ENCODE data around the gene GNB1. TPM values are rescaled to one million over a fixed set of nuclear protein-coding genes. Genes with fewer than 3 reads are reported as not detected.

Gene GNB1
- total and polyA plus RNA-seq, 9 of the 15 experiments (the other 6 are each of a cell fraction or from before 2014, with no cell fraction given), result 34.3 to 388 (median 114) TPM

DNA sequence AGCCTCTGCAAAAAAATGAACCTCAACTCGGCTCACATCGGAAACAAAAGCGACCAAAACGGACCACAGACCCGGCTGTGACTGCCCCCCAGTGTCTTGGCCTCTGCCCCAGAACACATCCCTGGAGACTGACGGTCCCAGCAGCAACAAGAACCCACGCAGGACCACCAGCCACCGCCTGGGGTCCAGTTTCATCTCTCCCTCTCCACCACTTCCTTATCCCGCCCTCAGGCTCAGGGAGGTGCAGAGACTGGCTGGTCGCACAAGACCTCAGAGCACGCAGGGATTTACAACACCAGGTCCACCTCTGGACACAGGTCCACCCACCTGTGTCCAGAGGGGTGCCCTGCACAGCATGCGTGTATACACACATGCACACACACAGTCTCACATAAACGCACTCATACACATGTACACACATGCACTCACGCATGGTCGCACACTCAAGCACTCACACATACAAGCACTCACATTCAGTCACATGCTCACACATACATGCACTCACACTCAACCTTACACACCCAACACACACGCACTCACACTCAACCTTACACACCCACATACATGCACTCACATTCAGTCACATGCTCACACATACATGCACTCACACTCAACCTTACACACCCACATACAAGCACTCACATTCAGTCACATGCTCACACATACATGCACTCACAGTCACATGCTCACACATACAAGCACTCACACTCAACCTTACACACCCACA, 46.8 kb upstream of the GNB1 start:
- ChIA-PET POLR2A (no interaction called here), CTCF (ENCODE audit: low intra/inter-chr PET ratio) (no interaction called here)
- Histone ChIP-seq H3K4me3 (no peak overlapping the region), H4K20me1 (replicated peaks; ENCODE audit: control insufficient read depth, insufficient read depth, low read length) (peaks cover 3% of the 10 kb centered on the region; the same call in 1 of the 2 replicates), H3K27ac (ENCODE audit: extremely low read depth, low read depth, low read length) (no peak overlapping the region), H3K9ac (ENCODE audit: insufficient read depth in 1 of 2, low read depth in 2 of 2, low read length in 2 of 2) (no peak overlapping the region), H3K9me1 (ENCODE audit: control insufficient read depth, insufficient read depth, low read length) (no peaks in the 10 kb centered on the region), H3K36me3 (ENCODE audit: control insufficient read depth, insufficient read depth, low read length) (no peaks in the 10 kb centered on the region), H2AFZ (ENCODE audit: low read depth, low read length) (no peak overlapping the region), H3K4me2 (ENCODE audit: insufficient read depth, low read length) (no peak overlapping the region), H3K4me1 (replicated peaks in 1 of 2; ENCODE audit: control insufficient read depth in 2 of 2, insufficient read depth in 2 of 2, low read length in 2 of 2) (peaks cover 0 to 23% of the 10 kb centered on the region in 2 experiments; a peak in 1 of 5 replicates), H3K27me3 (ENCODE audit: control insufficient read depth in 2 of 2, insufficient read depth in 2 of 2, low read length in 2 of 2) (peaks cover 38 to 78% of the 10 kb centered on the region in 2 experiments), H3K79me2 (ENCODE audit: control insufficient read depth, insufficient read depth, low read length) (no peaks in the 10 kb centered on the region), H3K9me3 (replicated peaks; ENCODE audit: control insufficient read depth, insufficient read depth, low read depth, low read length) (peaks cover 9% of the 10 kb centered on the region; the same call in 1 of the 2 replicates)
- no peak for ATAC-seq
- in situ Hi-C loops (cut with MboI), result no loop called here
- intact Hi-C loops (cut with micrococcal nuclease), result no loop called here
- TF ChIP-seq HCFC1 (IDR thresholded peaks at IDR 0.05; ENCODE audit: low read depth, low read length) (no peak), ZNF41 (CRISPR knock-in tag; conservative IDR thresholded peaks at IDR 0.05) (no peak), CHD2 (IDR thresholded peaks at IDR 0.05; ENCODE audit: low read depth, low read length) (no peak), RBM34 (IDR thresholded peaks at IDR 0.05; ENCODE audit: borderline replicate concordance, insufficient read depth, low read length) (no peak), RFX1 (IDR thresholded peaks at IDR 0.05) (no peak)
- TF ChIP-seq, protein P1, sequence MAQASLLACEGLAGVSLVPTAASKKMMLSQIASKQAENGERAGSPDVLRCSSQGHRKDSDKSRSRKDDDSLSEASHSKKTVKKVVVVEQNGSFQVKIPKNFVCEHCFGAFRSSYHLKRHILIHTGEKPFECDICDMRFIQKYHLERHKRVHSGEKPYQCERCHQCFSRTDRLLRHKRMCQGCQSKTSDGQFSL (CRISPR knock-in tag; IDR thresholded peaks at IDR 0.05), result no peak
- TF ChIP-seq, protein P1 (tag; IDR thresholded peaks at IDR 0.05), result no peak
- TF ChIP-seq, protein P2, sequence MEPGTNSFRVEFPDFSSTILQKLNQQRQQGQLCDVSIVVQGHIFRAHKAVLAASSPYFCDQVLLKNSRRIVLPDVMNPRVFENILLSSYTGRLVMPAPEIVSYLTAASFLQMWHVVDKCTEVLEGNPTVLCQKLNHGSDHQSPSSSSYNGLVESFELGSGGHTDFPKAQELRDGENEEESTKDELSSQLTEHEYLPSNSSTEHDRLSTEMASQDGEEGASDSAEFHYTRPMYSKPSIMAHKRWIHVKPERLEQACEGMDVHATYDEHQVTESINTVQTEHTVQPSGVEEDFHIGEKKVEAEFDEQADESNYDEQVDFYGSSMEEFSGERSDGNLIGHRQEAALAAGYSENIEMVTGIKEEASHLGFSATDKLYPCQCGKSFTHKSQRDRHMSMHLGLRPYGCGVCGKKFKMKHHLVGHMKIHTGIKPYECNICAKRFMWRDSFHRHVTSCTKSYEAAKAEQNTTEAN (CRISPR knock-in tag; IDR thresholded peaks at IDR 0.05), result peak; percentile 92; the same call in 1 of the 2 replicates
- FAIRE-seq, result no peak
- no peak for DNase-seq (ENCODE audit: extremely low read depth in 1 of 4, low spot score in 3 of 4)
- BruUV-seq (replicated peaks), result no TSS peak
- 15% methylated on average over 15 of the region's 16 CpGs for WGBS (ENCODE audit: insufficient coverage, low coverage, missing lambda C conversion rate)
